HT1080 (cell line): Measurements from ENCODE around the gene ANKRD11. TPM values are rescaled to one million over a fixed set of nuclear protein-coding genes. Genes with fewer than 3 reads are reported as not detected.
"Not testable (repeated sequence)": the region's sequence is repeated elsewhere in the genome, so short reads cannot be mapped to it uniquely, and the experiment has no call there.

Experiments
- DNase-seq: peaks from one replicate; pipeline ENCODE4 v3.0.0-alpha.2; 2015; ENCODE audit warnings: low read depth
- total RNA-seq: library from RNA; depleted of rRNA; stranded (reverse); fragments of >200 nt; shearing (Covaris generic); gene quantifications from 2 replicates; pipeline ENCODE4 v1.2.3, GENCODE V29; 2014

ANKRD11 gene
- total RNA-seq, 1 experiment from 2014 or later = 79.1 TPM

DNA sequence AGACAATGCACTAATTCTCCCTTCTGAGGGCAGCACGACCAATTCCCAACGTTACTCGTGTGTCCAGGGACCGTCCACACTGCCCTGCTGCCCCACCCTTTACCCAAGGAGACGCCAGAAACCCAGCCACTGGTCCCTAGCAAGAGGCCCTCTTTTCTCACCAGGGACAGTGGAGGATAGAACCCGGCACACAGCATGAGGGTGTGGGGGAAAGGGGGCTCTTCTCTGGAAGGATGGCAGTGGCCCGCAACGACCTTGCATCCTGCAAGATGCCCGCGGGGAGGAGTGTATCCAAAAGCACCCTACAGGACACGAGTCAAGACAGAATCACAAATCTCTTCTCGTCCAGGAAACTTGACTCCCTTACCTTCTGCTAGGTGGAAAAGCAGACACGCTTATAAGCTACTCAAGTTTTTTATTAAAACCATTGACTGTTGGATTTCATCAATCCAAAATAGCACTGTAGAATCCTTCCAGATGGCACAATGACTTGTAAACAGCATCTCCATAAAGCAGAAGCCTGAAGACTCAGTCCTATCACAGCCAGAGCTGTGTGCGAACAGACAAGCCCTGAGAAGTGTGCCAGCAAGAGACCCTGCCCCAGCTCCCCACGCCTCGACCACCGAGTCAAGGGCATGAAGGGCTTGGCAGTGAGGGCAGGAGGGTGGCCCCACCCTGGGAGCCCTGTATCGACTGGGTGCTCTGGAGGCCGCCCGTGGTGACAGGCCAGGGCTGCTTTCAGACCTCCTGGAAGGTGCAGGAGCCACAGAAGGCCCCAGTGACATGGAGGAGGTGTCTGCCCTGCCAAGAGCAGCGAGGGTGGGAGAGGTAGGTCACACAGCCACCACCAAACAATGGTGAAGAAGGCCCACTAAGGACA is 103.8 kb downstream of the ANKRD11 start:
- no peak for DNase-seq

DNA sequence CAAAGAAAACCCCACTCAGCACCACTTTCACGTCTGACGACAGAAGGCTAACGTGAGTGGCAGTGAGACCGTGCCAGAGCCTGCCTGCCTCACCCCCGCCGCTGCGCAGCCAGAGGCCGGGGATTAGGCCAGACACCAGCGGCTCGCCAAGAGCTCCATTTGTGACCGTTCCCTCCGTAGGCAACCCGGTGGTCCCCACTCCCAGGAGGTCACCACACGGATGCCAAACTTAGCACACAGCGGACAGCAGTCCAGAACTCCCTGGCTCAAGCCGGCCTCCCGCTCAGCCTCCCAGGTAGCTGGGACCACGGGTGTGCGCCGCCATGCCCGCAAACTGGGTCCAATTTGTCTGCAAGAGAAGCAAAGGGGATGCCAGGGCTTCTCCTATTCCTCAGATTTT is 104.6 kb downstream of the ANKRD11 start:
- no peak for DNase-seq

DNA sequence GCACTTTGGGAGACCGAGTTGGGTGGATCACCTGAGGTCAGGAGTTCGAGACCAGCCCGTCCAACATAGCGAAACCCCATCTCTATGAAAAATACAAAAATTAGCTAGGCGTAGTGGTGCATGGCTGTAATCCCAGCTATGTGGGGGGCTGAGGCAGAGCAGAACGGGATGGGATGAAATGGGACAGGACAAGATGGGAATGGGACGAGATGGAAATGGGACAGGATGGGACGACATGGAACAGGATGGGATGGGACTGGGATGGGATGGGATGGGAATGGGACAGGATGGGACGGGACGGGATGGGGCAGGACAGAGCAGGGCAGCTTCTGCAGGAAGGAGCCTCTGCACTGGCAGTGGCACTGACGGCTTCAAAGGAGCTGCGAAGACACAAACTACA is 106.1 kb downstream of the ANKRD11 start:
- no peak for DNase-seq

DNA sequence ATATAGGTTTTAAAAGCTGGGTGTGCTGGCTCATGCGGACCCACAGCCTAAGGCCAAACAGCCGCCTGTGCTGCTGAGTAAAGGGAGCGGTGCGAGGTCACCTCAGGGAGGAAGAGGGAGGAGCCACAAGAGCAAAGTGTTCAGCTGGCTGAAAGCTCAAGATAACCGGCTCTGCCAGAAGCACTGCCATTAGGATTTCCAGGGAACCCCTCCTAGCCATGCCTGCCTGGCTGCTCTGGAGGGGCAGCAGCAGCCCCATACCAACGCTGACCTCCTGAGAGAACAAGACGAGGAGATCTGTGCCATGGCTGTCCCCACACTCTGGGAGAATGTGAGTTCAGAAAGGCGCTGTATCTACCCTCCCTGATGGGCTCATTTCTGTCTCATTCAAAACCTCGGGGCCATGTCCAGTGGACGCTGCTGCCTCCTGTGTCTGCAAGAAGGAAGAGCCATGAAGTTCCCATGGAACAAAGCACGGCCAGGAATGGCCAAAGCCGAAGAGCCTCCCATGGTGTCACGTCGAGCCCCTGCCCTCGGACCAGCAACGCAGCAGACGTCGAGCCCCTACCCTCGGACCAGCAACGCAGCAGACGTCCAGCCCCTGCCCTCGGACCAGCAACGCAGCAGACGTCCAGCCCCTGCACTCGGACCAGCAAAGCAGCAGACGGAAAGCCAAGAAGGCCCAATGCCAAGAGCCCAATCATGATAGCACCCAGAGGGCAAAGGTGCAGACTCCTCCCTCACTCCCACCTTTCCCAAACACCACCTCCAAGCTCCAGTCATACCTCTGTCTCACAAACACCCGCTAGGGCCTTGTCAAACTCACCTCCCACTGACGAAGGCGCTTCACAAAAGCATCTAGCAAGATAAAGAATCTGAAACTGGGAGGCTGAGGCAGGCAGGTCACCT is 107.0 kb downstream of the ANKRD11 start:
- DNase-seq = no peak

DNA sequence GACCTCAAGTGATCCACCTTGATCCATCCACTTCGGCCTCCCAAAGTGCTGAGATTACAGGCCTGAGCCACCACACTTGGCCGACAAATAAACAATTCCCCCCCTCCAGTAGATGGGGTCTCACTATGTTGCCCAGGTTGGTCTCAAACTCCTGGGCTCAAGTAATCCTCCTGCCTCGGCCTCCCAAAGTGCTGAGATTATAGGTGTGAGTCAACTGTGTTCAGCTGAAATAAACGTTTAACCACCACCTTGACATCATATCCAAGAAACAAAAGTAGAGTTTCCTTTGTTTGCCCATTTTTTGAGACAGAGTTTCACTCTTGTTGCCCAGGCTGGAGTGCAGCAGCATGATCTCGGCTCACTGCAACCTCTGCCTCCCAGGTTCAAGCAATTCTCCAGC is 107.8 kb downstream of the ANKRD11 start:
- DNase-seq = not testable (repeated sequence)

DNA sequence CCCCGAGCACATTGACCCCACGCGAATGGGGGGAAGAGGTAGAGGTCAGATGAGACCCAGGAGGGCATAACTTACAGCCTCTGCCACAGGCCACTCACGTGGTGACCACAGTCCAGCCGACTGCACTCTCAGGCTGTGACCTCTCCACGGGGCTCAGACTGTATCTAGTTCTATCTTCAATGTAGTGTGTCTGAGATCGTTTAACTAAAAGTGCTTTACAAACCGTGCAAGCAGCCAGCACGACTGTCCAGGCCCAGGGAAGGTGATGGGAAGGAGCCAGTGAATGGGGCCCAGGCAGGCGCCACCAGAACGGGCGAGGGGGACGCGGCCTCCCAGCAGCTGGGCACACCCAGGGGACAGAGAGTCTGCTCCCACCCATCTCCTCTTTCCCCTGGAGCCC is 108.6 kb downstream of the ANKRD11 start:
- no peak for DNase-seq

DNA sequence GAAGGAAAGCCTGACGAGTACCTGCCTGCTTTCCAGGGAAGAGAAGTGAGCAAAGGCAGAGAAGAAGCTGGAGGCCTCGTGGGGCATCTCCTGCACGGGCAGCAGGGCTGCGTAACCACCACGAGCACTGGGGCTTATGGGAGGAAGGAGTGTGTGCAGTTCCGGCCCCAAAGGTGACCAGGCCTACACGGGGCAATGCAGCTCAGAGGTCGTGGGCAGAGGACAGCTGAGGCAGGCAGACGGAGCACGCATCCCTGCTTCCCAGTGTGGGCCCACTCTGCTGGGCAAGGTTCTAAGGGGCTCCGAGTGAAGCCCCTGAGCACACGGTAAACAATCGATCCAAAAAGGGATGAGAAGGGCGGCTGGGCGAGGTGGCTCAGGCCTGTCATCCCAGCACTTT is 109.7 kb downstream of the ANKRD11 start:
- DNase-seq = no peak

DNA sequence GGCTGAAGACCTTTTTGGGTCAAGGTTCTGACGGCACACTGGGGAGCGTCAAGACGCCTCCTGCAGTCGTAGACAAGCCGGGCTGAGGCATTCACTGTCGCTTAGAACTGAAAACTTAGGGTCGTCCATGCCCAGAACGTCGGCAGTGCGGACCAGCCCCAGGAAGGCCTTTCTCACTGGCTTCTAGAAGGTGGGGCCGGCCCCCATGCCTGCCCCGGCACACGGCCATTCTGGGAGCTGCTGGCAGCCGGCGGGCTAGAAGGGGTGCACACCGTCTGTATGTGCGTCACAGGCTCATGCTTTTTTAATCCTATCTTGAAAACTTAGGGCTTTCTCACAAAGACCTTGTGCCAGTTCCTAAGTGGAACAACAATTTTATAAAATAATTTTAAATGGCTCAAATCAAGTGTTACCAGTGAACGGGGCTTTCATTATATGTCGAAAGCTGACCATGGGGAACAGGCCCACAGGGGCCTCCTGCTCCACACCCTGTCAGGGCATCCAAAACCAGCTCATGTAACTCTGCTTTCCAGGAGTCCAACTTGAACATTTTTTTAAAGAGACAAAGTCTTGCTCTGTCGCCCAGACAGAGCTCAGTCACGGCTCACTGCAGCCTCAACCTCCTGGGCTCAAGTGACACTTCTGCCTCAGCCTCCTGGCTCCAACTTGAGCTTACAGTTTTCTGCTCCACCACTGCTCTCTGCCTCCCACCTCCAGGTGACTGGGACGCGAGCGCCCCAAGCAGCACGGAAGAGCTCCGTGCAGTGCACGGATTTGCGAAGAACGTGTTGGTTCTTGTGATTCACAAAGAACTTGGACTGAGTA is 111.2 kb downstream of the ANKRD11 start:
- no peak for DNase-seq

DNA sequence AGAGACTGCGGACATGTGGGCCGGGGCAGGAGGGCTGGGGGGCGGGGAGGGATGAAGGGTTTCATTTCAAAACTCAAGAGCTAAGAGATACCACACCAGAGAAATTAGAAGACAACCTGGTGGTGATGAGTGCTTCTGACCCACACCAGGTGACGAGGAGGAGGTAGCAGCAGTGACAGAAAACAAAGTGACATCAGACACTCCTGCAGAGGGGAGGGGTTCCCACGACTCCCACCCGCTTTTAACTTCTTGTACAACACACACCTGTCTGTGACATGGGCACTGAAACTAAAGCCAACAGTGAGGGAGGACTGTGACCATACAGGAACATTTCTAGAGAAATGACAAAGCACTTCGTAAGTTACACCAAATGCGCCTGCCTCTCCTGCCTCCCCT is 112.9 kb downstream of the ANKRD11 start:
- no peak for DNase-seq

DNA sequence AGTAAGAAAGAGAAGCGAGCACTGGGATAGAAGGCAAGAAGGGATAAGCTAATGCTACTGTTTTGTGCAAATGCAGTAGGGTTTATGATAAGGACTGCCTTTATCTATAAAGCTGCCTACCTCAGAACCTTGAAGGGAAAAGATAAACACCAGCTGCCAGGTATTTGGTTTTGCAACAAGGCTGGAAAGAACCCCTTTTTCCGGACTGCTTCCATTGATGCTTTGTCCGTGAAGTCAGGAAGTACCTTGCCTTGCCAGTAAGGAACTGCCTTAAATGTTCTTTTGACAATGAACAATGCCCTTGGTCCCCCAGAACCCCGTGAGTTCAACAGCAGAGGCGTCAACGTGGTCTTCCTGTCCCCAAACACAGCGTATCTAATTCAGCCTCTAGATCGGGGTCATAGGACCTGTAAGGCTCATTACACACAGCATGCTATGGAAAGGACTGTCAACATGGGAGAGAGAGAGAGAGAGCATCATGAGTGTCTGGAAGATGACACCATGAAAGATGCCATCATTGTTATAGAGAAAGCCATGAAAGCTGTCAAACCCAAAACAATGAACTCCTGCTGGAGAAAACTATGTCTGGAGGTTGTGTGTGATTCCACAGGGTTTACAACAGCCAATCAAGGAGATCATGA is 113.4 kb downstream of the ANKRD11 start:
- no peak for DNase-seq

DNA sequence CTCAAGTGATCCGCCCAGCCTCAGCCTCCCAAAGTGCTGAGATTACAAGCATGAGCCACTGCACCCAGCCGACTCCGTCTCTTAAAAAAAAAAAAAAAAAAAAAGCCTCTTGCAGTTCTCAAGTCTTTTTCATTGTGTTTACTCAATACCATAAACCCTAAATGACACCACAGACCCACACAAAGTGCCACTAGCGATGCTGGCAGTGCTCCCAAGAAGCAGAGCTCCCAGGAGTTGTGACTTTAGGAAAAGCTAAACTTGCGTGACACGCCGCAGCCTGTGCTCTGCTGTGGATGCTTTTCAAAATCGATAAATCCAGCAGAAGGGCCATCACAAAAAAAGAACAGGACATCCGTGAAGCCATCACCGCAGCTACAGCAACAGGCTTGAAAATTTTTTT is 114.7 kb downstream of the ANKRD11 start:
- DNase-seq = no peak

DNA sequence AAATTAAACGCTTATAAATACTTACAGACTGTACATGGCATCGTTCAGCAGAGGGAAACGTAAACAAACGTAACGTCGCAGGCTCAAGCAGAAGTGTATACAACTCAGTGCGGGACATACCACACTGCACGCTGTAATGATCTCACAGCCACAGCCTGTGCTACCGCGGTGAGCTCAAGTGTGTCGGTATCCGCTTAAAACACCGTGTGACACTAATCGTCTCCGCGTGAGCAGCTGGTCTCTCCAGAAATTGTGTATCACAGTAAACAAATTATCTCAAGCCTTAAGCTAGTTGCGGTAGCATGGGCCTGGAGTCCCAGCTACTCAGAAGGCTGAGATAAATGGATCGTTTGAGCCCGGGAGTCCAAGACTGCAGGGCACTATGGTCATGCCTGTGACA is 115.3 kb downstream of the ANKRD11 start:
- no peak for DNase-seq

DNA sequence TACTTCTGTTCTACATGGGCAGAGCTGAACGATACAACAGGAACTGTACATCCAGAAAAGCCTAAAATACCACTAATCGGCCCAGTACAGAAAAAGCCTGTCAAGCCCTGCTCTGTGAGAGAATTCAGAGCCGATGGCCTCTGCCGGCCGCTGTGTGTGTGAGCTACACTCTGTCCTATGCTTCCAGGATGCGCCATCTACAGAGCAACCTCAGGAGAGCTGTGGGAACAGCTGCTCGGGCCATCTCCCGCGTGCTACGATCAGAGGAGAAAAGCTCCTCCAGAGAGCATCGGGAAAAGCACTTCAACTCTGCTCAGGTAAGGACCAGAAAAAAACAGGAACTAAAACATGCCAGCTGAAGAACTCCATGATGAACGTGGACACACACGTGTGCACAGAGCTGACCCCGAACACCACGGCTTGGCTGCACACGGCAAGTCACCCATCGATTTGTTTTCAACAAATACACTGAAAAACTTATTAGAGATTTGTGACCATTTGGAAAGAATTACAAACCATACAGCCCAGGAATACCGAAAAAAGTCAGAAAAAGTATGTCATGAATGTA is 115.9 kb downstream of the ANKRD11 start:
- no peak for DNase-seq

DNA sequence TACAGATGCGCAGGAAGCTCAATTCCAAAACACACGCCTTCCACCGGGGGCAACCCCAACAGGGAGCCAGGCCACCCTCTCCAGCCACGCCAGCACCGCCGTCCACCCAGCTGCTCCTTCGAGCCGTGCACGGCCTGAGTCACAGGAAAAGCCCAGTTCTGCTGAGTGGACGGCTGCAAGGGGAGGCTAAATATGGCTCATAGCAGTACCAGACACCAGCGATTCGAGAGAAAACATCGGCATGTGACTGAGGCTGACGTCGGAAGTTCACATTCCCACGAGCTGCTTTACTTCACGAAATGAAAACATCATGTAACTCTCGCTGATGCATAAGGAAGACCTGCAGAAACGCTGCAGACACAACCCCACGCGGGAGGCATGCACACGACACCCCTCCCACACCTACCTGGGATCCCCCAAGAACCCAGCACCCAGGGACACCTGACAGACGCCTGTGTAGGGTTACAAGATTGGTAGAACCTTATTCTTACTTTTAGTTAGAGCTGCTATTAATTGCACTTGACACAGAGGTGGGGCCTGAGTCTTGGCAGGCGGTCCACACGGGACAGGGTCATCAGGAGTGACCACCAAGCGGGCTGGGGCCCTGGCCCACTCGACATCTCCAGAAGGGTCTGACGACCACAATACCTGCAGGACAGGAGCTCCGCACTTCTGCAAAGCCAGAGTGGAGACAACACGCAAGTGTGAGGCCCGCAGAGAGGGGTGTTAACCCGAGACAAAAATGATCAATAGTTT is 116.8 kb downstream of the ANKRD11 start:
- no peak for DNase-seq

DNA sequence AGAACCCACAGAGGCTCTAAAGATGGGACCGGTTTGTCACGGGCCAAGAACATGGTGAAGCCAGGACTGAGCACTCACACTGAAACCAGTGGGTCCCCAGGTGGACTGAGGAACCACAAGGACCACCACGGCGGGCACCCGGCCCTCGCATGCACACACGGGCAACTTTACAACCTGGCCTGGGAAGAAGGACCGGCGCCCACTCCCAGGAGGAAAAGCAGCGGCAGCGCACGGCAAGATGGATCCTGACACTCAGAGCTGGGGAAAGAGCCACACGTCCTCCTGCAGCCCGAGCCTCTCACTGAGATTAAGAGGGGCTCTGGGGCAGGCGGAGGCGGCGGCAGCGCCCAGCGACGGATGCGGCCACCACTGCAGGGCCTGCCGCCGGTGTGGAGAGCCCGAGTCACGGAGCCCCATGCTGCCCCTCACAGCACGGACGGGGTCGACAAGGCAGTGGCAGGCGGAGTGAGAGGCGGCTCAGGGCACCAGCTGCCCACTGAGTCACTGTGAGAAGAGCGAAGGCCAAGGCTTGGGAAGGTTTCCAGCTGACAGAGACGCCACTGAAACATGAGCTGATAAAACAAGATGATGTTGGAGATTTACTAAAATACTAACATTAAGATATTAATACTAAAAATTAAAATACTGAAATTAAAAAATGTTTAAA is 118.3 kb downstream of the ANKRD11 start:
- DNase-seq = no peak

DNA sequence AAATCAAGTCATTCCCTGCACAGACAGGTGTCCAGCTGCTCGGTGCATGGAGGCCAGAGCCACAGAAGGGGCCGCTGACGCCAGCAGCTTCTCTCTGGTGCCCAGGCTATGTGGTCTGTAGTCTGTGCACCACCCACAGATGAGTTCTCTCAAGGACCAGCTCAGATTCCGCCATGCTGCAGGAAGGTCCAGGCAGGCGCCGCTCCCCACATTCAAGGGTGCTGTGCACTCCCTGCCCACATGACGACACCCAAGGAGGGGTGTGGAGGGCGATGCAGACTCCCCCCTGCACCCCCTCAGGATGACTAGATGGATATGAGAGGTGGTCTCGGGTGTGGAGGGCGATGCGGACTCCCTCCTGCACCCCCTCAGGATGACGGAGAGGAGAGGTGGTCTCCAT is 119.0 kb downstream of the ANKRD11 start:
- DNase-seq = no peak

DNA sequence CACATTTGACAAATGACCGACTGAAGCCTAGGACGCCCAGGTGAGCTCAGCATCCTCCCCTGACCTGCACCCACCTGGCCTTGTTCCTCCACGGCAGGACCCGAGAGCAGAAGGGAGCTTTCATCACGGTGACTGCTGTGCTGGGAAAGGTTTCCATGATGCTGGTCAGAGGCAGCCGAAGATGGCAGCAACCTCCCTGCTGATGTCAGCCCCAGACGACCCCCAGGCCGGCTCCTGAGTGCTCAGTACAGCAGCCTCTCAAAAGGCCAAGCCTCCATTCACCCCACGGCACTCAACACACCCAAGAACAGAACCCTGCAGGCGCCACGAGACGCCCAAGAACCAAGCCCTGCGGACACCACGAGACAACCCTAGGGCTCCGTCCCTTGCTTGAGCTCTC is 119.8 kb downstream of the ANKRD11 start:
- no peak for DNase-seq

DNA sequence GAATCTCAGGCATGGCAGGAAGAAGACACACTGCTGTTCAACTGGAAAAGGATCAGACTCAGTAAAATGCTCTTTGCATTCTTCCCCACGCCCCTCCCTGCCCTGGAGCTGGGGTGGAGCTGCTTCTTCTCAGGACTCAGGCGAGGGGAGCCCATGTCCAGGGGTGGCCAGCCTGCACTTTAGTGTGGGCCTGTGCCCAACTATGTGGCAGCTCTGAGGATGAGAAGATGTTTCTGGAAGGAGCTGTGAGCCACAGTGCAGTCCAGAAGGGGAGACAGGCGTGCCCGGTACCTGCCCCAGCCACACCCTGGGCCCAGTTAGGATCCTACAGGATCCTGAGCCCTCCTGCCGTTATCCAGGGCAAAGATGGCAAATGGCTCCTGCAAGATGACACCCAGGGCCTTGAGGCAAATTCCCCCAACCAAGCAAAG is 120.3 kb downstream of the ANKRD11 start:
- DNase-seq = no peak

DNA sequence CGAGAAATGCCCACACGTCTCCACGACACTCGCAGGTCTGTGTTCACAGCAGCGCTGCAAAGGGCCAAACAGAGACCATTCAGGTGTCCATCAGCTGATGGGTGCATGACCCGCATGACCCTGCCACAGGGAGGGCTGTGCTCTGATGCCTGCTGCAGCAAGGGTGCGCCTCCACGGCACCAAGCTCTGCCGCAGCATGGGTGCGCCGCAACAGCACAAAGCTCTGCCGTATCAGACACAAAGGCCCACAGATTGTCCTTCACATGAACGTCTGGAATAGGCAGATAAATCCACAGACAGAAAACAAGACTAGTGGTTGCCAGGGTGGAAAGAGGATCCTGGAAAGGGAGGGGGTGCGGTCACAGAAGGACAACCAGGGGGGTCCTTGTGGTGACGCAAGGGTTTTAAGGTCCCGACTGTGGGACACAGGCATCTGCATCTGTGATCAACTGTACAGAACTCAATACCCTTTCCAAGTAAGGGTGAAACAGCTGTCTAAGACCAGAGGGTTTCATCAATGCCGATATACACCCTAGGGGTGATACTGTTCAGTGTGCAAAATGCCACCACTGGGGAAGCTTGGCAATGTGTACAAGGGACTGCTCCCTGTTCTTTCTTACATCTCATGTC is 121.0 kb downstream of the ANKRD11 start:
- no peak for DNase-seq
